Right lung (tissue), 5 donors: ENCODE data around the gene DNAJC24. TPM values are rescaled to one million over a fixed set of nuclear protein-coding genes. Genes with fewer than 3 reads are reported as not detected.
A peak's percentile ranks its signal among the peaks of the same experiment; 100 is the strongest.

Source experiments
- DNase-seq, 2 donors: peaks; one replicate each; pipeline ENCODE4 v3.0.0-alpha.2; 2013
- polyA plus RNA-seq, 5 donors: library from polyadenylated mRNA; unstranded; fragments of 120-200 nt; gene quantifications; one replicate each; pipeline versions ENCODE4 v1.2.1 to v1.2.3, GENCODE V29; 2013; ENCODE audit warnings: inconsistent platforms in 1 of 5, low replicate concordance in 1 of 5; ENCODE audit not compliant: insufficient read length in 5 of 5, insufficient read depth in 1 of 5

DNAJC24 gene
- polyA plus RNA-seq, 5 donors = 19.2 to 34.7 (median 28.3) TPM

- DNase-seq = no peak
Observed at GRCh38 chr11:31412946-31413345, 43.3 kb downstream of the DNAJC24 start.

DNA sequence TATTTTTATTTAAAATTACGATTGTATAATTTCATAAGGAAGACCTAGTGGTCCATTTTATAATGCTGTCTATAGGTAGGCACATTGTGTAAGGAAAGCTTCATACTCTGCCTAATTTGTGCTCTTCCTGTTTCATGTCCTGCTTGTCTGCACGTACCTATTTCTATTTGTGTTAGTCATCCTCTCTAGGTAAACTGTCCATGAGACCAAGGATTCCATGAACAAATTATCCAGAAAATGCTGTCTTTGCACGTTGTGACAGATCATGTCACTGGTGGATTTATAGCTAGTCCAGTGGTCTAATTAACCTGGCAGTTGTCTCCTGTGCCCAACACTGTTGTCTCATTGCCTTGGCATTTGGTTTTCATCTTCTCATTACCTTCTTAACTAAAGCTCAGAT, 44.7 kb downstream of the DNAJC24 start:
- DNase-seq = no peak

DNA sequence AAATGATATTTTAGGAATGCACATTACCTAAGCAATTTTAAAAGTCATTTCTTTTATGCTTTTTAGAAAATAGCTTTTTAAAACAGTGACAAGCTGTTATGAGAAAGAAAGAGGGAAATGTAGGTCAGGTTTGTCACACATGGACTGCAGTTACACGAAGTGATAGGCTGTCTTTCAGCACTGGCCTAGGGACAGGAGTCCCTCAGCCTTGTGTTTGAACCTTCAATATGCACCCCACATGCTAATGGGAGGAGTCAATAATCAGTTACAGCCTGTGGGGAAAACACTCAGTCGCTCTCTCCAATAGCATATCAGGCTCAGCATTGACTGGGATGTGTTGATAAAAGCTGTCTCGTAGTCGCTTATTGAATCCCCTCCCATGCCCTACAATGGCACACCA, 45.8 kb downstream of the DNAJC24 start:
- no peak for DNase-seq

GRCh38 chr11:31417357-31417756, 47.7 kb downstream of the DNAJC24 start:
- no peak for DNase-seq

DNA sequence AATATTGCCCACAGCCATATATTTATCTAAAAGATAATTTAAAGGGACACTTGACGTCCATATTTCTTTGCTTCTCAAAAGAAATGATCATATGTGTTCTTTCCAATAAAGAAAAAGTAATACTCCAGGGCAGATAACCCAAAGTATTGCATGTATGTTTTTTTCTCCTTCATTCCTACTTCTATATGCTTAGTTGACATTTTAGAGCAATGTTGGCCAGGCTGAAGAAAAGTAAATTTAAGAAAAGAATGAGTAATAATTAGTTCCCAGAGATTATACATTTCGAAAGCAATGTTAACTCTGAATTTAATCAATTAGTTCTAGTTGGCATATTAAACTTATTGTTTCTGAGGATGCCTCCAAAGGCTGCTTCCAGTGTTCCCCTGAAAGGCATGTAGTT, 48.2 kb downstream of the DNAJC24 start:
- no peak for DNase-seq

DNA sequence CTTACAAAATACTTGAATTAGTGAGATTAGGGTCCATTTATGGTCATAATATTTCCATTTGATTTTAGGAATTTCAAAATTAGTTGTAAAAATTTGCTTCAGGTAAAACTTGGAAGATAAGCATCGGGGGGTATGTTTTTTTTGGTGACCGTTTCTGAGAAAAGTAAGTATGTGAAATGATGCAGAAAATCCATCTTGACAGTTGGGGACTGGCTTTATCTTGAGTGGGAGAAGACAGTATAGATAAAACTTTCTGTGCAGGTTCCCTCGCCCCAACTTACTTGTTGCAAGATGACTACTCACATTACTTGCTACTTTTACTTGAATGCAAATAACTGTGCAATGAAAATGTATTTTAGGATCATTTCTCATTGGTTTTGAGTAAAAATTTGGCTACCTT, 49.5 kb downstream of the DNAJC24 start:
- no peak for DNase-seq

GRCh38 chr11:31419669-31420068, 50.0 kb downstream of the DNAJC24 start:
- DNase-seq = no peak

- no peak for DNase-seq
Observed at GRCh38 chr11:31421820-31422219, 52.2 kb downstream of the DNAJC24 start.

DNA sequence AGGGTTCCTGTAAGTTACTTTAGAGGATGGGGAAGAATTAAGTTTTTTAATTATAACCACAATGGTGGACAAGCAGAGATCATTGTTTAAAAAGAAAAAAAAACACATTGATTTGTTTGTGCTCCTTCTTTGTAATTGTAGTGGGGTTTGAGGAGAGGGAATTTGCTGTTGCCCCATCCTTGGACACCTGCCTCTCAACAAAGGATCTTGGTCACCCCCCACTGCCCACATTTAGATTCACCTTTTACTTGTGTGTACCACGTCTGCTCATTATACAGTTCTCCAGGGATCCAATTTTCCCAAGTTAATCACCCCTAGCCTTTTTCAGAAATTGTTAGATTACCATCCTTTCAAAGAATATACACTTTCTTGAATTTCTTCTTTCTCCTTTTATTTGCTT, 53.0 kb downstream of the DNAJC24 start:
- no peak for DNase-seq

GRCh38 chr11:31424652-31425051, 55.0 kb downstream of the DNAJC24 start:
- no peak for DNase-seq

DNA sequence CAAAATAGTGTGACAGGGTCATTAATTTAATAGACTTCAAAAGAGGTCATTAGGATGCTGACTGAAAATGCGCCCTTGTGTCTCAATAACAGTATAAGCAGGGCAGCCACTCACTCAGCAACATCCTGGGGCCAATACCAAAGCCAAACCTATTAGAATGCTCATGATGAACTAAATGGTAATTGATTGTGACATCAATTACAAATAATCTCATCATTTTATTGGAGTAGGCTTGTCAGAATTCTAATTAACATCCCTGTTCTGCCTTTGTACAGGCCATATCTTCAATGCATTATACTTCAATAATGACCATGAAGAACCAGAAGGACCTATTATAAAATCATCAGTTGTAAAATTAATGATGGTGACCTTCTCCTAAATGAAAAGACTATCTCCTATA, 64.2 kb downstream of the DNAJC24 start:
- DNase-seq = no peak

DNA sequence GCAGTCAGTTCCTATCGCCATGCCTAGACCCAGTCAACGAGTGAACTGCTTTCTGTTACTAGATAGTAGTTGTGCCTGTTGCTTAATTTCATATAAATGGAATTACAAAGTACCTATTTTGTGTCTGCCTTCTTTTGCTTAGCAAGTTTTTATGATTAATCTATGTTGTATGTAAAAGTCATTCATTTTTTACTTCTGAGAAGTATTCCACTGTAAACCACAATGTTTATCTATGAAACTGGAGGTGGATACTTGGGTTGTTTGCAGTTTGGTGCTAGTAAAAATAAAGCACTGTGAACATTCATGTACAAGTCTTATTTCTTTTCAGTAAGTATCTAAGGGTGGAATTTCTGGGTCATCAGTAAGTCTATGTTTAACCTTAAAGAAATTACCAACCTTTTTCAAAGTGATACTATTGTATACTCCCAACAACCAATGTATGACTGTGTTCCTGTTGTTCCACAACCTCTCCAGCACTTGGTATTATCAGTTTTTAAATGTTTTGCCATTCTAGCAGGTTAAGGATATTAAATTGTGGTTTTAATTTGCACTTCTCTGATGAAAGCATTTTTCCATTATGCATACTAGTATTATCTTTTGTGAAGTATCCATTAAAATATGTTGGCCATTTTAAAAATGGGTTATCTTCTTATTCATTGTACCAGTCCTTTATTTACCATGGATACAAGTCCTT, 68.2 kb downstream of the DNAJC24 start:
- no peak for DNase-seq

DNA sequence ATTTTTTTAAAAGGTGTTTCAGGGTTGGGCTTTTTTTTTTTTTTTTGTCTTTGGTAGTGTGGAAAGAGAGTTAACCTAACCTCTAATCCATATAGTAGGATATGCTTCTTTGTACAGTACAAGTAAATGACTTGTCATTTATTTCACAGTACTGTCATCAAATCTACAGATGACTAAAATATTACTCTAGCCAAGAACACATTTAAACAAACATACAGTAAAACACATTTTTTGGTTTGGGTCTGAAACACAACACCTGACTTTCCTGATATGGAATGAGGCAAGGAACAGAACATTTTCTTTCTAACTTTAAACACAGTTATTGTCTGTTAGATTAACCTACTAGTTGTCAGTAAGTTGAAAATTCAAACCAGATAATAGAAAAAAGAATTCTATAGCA, 71.6 kb downstream of the DNAJC24 start:
- DNase-seq = no peak

DNA sequence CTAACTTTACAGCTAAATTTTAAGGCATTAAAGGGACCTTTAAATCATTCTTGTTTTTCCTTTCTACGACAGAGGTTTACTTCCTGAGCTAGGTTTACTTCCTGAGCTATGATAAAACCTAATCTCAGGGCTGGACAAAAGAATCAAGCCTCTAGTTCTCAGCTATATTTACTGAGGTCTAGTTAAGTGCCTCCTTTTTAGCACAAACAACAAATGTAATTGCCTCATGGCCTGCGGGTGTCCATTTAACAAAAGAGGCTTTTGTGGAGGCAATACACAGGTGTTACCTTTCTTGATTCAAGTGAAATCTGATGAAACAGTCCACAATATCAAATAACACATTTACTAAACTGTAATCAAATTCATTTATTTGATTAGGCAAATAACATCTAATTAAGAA, 72.4 kb downstream of the DNAJC24 start:
- no peak for DNase-seq

GRCh38 chr11:31443802-31444201, 74.1 kb downstream of the DNAJC24 start:
- no peak for DNase-seq

- DNase-seq = no peak
Observed at GRCh38 chr11:31445621-31446020, 76.0 kb downstream of the DNAJC24 start.

DNA sequence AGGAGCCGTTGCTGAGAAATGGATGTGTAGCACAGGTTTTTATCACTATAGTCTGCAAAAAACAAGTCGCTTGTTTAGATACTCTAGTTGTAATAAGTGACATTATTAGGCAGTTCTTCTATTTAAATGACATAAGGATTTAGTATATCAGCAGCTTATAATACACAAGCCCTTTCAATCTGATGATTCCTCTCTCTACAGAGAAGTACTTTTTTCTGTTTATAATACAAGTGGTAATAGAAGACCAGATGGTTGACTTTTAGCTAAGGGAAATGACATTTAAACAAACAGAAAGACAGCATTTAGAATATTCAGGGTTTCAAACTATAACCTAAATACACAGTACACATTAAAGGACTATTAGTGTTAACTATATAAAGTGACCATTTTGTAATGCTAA, 79.4 kb downstream of the DNAJC24 start:
- peak in 1 of 2 donors; percentile 6 for DNase-seq

GRCh38 chr11:31450841-31451240, 81.2 kb downstream of the DNAJC24 start:
- no peak for DNase-seq

DNA sequence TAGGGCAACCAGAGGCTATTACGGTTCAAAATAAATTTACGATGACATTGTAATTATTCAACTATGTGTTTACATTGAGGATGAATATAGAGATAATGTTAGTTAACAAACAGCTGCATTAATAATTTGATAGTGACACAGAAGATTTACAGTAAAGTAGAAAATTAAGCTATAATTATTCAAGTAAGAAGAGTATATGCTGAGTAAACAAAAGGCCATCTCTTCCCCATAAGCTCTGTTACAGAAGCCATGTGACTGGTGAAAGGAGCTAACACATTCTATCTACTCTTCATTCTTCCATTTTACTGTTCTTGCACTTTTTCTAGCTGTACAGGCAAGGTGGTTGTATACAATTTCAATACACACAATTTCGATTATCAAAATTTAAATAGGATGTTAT, 85.5 kb downstream of the DNAJC24 start:
- DNase-seq = no peak

DNA sequence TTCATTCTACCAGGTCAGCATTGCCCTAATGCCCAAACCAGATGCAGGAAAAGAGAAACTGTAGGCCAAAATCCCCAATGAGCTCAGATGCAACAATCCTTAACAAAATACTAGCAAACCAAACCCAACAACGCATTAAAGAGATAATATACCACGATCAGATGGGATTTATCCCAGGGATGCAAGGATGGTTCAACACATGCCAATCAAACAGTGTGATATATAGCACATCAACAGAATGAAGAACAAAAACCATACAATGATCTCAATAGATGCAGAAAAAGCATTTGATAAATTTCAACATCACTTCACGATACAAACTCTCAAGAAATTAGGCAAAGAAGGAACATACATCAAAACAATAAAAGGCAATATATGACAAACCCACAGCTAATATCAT, 94.8 kb downstream of the DNAJC24 start:
- DNase-seq = no peak

DNA sequence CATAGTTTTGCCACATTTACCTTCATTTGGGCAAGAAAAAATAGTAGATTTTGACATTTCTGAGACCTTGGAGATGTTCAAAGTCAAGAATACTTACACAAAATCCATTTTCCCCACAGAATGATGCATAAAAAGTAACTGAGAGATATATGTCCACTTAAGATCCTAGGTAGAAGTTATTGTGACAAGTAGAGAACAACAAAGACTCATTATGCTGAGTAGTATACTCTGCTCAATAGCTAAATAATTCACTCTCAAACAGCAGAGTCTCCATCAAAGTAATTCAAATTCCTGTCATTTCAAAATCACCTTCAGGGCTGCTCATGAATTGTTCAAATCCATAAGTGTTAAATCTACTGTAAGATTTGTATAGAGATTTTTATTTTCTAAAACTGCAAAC, 104.4 kb downstream of the DNAJC24 start:
- no peak for DNase-seq

- no peak for DNase-seq
Observed at GRCh38 chr11:31477528-31478222, 108.0 kb downstream of the DNAJC24 start.

DNA sequence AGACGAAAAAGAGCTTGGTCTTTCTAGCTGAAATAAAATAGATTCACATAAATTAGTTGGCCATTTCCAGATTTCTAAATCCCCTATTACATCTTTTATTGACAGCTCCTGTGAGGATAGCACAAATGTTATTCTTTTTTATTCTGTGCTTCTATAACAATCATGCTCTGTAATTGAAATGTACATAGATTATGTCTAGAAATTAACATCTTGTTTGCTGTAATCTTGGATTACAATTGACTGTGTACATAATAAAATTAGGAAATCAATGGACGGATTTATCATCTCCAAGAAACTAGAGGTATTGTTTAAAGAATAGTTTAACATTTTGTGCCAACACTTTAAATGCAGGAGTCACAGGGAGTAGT, 108.5 kb downstream of the DNAJC24 start:
- DNase-seq = no peak

DNA sequence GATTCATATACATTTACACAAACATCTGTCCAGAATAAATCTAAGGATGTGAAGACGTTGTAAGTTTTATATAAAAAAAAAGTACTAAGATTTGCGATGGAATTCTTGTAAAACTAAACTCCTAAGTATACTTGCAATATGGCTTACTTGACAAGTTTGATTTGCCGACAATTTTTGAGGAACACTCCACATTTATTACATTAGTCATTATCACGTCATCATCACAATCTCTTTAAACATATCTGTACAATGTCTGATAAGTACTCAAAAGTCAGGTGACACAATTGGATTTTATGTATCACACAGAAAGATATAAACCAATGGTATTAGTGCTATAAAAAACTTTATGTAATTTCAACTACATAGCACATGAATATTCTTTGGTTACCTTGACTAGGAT, 109.4 kb downstream of the DNAJC24 start:
- no peak for DNase-seq
